ENCODE results near the gene TNXB.
"Not testable (repeated sequence)": the region's sequence is repeated elsewhere in the genome, so short reads cannot be mapped to it uniquely, and the experiment has no call there.

TNXB gene

DNA sequence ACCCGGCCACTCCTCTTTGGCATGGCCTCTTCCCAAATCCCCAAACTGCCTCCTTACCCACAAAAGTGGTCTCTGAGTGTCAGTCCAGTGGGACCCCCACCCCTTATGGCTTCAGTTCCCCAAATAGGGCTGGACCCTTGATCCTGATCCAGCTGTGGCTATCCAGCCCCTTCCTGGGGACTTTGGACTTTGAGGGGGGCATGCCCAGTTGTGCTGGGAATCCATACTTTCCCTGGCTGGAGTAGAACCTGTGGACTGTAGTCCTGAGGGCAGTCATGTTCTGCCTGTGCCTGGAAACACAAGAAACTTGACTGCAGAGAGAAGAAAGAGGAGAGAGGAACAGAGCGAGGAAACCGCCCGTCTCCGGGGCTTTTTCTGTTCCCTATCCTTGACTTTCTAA, 72.0 kb downstream of the TNXB start:
- not testable (repeated sequence) for DNase-seq

DNA sequence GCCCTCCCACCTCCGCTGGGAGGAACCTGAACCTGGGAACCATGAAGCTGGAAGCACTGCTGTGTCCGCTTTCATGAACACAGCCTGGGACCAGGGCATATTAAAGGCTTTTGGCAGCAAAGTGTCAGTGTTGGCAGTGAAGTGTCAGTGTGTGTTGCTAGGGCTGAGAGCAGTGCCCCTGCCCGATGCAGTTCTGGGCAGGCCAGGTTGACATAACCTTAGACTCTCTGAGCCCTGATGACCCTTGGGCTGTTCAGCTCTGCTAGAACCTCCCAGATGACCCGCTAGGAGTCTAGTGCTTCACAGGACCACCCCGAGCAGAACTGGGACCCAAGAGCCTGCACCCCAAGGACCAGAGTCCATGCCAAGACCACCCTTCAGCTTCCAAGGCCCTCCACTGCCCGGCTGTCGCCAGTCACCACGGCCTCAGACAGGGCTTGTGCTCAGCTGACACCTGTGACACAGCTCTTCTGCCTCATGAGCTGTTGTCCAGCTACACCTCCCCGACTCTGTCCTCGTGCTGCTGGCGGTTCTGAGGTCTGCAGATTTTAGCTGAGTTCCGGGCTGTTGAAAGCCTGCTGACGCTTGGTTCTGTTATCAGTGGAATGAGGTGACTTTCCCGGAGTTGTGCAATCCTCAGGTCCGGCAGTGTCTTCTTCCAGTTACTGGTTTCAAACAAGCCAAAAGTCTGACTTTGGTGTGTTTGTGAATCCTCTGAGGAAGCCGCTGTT, 73.7 kb downstream of the TNXB start:
- not testable (repeated sequence) for DNase-seq

GRCh38 chr6:32029553-32029952, 79.6 kb downstream of the TNXB start:
- DNase-seq, result not testable (repeated sequence)

DNA sequence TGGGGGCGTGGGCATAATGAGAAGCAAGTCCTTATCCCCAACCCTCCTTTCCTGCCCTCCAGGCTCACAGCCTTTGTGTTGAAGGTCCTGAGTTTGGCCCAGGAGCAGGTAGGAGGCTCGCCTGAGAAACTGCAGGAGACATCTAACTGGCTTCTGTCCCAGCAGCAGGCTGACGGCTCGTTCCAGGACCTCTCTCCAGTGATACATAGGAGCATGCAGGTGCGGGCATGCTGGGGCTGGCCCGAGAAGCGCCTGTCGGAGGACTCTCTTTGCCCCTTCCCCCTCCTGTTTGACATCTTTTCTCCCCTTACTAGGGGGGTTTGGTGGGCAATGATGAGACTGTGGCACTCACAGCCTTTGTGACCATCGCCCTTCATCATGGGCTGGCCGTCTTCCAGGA, 80.5 kb downstream of the TNXB start:
- DNase-seq, result not testable (repeated sequence)

DNA sequence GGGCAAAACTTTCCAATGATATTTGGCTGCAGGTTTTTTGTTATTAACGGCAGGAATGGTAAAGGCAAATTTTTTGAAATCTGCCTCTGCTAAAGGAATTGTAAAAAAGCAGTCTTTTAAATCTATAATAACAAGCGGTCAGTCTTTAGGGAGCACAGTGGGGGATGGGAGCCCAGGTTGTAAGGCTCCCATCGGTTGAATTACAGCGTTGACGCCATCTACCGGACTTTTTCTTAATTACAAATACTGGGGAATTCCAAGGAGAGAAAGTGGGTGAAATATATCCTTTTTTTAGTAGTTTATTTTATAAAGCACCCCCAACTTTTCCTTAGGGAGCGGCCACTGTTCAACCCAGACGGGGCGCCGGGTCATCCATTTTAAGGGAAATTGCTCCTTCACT, 87.0 kb downstream of the TNXB start:
- not testable (repeated sequence) for DNase-seq

DNA sequence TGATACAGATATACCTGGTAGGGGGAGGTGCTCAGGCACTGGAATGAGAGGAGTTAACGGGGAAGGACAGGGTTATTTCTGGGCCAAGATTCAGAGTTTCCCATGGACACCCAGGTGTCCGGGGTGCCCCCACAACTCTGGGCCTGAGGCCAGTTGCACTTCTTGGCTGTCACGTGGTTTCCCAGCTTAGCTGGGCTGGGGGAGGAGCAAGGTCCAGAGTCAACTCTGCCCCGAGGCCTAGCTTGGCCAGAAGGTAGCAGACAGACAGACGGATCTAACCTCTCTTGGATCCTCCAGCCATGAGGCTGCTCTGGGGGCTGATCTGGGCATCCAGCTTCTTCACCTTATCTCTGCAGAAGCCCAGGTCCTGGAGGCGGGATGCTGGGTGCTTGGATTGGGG, 94.6 kb downstream of the TNXB start, which contains the start of gene C4B:
Gene C4B, plus strand, starts transcription at position 249 of the 400 bp plus-strand sequence. Its CDS starts 51 bp downstream, at position 300.
- not testable (repeated sequence) for DNase-seq

DNA sequence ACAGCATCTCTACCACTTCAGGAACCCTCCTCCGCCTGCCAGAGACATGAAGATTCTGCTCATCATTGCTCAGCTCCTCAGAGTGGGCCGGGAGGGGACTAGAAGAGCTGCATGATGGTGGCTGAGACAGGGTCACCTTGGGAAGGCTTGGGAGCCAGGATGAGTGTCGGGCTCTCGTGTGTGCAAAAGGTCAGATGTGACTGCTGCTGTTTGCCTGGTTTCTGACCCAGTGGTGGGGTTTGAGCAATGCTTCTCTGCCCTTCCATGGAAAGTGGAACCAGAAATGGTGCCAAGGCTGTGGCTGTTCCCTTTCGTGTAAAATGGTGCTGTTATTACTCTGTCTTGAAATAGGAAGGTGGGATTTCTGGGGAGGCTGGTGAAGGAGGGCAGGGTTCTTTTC, 95.4 kb downstream of the TNXB start:
- not testable (repeated sequence) for DNase-seq

- not testable (repeated sequence) for DNase-seq
Measured at GRCh38 chr6:32012941-32013617, 96.1 kb downstream of the TNXB start.

GRCh38 chr6:32010856-32011530, 98.1 kb downstream of the TNXB start:
- peak; percentile 5 for DNase-seq

DNA sequence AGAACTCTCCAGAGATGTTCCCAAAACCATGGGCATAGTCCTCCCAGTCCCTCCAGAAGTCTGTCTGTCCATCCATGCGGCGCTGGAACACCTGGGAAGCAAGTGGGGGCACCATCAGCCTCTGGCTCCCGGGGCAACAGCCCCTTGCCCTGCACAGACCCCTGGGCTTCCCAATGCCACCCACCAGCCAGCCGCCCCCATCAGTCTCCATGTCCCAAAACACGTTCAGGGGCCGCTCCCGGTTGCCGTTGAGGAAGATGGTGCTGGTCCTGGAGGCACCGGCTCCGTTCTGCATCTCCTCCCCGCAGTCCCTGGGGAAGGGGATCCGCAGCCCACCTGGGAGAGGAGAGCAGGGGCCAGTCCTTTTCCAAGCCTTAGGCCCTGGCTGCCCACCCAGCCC, 99.6 kb downstream of the TNXB start:
- not testable (repeated sequence) for DNase-seq

GRCh38 chr6:32008616-32009015, 100.5 kb downstream of the TNXB start:
- peak; percentile 4 for DNase-seq

- not testable (repeated sequence) for DNase-seq
Measured at GRCh38 chr6:32008037-32008436, 101.1 kb downstream of the TNXB start.

DNA sequence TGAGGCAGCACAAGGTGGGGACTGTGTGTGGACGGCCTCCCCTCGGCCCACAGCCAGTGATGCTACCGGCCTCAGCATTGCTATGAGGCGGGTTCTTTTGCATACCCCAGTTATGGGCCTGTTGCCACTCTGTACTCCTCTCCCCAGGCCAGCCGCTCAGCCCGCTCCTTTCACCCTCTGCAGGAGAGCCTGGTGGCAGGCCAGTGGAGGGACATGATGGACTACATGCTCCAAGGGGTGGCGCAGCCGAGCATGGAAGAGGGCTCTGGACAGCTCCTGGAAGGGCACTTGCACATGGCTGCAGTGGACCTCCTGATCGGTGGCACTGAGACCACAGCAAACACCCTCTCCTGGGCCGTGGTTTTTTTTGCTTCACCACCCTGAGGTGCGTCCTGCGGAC, 102.1 kb downstream of the TNXB start:
- DNase-seq, result peak; percentile 2

DNA sequence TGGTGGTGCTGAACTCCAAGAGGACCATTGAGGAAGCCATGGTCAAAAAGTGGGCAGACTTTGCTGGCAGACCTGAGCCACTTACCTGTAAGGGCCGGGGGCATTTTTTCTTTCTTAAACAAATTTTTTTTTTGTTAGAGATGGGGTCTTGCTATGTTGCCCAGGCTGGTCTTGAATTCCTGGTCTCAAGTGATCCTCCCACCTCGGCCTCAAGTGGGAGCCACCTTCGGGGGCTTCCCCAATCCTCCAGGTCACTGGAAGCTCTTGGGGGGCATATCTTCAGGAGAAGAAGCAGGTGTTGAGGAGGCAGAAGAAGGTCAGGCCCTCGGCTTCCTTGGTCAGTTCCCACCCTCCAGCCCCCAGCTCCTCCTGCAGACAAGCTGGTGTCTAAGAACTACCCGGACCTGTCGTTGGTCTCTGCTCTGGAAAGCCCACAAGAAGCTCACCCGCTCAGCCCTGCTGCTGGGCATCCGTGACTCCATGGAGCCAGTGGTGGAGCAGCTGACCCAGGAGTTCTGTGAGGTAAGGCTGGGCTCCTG, 103.1 kb downstream of the TNXB start:
- DNase-seq, result peak; percentile 4

DNA sequence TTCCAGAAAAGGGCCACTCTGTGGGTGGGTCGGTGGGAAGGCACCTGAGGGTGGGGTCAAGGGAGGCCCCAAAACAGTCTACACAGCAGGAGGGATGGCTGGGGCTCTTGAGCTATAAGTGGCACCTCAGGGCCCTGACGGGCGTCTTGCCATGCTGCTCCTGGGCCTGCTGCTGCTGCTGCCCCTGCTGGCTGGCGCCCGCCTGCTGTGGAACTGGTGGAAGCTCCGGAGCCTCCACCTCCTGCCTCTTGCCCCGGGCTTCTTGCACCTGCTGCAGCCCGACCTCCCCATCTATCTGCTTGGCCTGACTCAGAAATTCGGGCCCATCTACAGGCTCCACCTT, 103.6 kb downstream of the TNXB start:
- DNase-seq, result peak; percentile 4

GRCh38 chr6:32004864-32005537, 104.1 kb downstream of the TNXB start:
- DNase-seq, result not testable (repeated sequence)

- DNase-seq, result not testable (repeated sequence)
Measured at GRCh38 chr6:32004393-32004792, 104.7 kb downstream of the TNXB start.

DNA sequence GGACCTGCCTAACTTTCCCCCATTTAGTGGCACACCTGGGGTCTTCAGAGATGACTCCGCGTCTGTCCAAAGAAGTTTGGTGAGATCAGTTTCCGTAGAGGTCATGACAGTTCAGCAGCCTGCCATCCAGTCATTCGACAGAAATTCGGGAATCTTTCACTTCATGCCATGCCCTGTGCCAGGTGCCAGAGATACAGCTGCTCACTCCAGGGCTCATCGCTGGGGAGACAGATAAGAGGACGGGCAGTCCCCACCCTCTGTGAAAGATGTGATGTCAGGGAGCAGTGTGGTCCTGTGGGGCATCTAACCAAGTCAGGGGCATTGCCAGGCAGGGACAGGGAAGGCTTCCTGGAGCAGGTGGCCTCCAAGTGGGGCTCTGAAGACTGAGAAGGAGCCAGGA, 105.8 kb downstream of the TNXB start:
- DNase-seq, result not testable (repeated sequence)

- DNase-seq, result not testable (repeated sequence)
Measured at GRCh38 chr6:32002546-32003268, 106.4 kb downstream of the TNXB start.

GRCh38 chr6:31996385-31996784, 112.8 kb downstream of the TNXB start:
- DNase-seq, result not testable (repeated sequence)

DNA sequence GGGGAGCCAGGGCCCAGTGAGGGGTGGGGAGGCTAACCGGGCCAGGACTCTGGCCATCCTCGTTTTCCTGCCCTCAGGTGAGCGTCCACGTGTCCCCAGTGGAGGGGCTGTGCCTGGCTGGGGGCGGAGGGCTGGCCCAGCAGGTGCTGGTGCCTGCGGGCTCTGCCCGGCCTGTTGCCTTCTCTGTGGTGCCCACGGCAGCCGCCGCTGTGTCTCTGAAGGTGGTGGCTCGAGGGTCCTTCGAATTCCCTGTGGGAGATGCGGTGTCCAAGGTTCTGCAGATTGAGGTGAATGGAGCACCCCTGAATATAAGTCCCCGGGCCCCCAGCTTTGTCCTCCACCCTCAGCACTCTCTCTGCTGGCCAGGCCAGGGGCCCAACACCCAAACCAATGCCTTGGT, 114.7 kb downstream of the TNXB start:
- DNase-seq, result not testable (repeated sequence)

All from activated CD8-positive, alpha-beta memory T cell treated with anti-CD3 and anti-CD28 coated beads, Interleukin-2, amount 50 U/mL, for 4 hours (primary cell).